ENCODE results near the gene KCNJ5.

KCNJ5 gene

DNA sequence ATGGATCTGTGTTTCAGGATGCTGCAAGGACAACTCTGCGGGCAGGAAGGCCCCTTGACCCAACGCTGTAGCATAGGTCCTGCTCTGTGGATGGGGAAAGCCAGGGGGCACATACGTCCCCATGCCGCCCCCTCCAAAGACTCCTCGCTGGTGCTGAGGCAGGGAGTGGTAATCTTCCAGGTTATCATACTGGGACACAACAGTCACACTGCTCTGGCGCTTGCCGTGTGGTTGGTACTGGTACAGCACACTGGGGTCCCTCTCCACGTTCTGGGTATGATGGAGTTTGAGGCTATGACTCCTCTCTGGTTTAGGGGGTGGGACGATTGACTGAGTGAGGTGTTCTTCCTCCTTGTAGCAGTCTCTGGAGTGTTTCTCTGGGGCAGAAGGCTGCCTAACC is 77.8 kb downstream of the KCNJ5 start:
- TF ChIP-seq, protein P1, sequence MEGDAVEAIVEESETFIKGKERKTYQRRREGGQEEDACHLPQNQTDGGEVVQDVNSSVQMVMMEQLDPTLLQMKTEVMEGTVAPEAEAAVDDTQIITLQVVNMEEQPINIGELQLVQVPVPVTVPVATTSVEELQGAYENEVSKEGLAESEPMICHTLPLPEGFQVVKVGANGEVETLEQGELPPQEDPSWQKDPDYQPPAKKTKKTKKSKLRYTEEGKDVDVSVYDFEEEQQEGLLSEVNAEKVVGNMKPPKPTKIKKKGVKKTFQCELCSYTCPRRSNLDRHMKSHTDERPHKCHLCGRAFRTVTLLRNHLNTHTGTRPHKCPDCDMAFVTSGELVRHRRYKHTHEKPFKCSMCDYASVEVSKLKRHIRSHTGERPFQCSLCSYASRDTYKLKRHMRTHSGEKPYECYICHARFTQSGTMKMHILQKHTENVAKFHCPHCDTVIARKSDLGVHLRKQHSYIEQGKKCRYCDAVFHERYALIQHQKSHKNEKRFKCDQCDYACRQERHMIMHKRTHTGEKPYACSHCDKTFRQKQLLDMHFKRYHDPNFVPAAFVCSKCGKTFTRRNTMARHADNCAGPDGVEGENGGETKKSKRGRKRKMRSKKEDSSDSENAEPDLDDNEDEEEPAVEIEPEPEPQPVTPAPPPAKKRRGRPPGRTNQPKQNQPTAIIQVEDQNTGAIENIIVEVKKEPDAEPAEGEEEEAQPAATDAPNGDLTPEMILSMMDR (IDR thresholded peaks at IDR 0.05; ENCODE audit: control insufficient read depth, extremely low read depth, insufficient read depth), result no peak
- DNase-seq (ENCODE audit: low read depth), result no peak

More for the DNA sequence above, 77.8 kb downstream of the KCNJ5 start:
- H3K4me3 ChIP-seq (ENCODE audit: low read depth, low read length), result no peak overlapping the region
